ENCODE measurements around the gene MGAT4B. TPM values are rescaled to one million over a fixed set of nuclear protein-coding genes. Genes with fewer than 3 reads are reported as not detected.
A peak's percentile ranks its signal among the peaks of the same experiment; 100 is the strongest.

MGAT4B gene
- total RNA-seq, 4 donors from 2014 or later, result 42.5 to 58.5 (median 47.2) TPM

DNA sequence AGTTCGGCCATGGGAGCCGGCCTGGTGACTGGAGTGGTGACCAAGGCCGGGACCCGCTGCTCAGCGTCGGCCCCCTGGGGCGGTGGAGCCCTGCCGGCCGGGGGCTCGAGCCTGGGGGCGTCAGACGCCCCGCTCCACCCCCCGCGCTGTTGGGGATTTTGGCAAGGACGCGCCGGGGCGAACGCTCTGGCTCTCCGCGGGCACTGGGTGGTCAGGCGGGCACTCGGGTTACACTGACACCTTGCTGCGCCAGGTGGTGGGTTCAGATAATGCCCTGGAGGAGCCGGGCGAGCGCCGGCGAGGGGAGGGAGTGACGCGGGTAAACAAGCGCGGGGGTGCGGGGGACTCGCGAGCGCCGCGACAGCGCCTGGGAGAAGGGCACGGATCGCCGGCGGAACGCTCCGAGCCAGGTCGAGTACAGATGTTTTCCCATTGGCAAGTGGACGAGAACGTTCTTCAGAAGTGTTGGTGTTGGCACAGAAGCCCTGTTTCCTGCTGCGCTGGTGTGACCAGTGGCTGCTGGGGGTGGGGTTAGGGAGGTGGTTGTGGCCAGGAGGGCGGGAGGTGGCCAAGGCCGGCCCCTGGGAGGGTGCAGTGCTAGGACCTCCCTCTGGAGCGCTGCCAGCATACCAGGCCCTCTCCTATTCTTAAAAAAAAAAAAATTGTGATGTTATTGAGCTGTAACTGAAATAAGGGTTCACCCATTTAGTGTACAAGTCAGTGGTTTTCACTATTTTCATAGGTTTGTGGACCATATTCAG, 14.8 kb upstream of the MGAT4B start:
- Histone ChIP-seq H3K36me3 (peaks cover 0 to 42% of the 10 kb centered on the region in 2 donors), H3K27me3 (no peaks in the 10 kb centered on the region), H3K9me3 (no peaks in the 10 kb centered on the region), H3K27ac (peak overlapping the region; percentile 97 to 100 (median 99)), H3K4me1 (peaks cover 5 to 86% (median 54%) of the 10 kb centered on the region in 3 donors), H3K4me3 (peak overlapping the region; percentile 74 to 81)
- WGBS, 2 donors (ENCODE audit: low coverage in 1 of 2), result 0% methylated on average over 4 of the region's 54 CpGs; no CpG with 5 or more reads in 1 of the 2 donors
- ATAC-seq, result peak; percentile 85
- TF ChIP-seq POLR2A (IDR thresholded peaks at IDR 0.05), result peak; percentile 81 to 82
- TF ChIP-seq POLR2AphosphoS5 (IDR thresholded peaks at IDR 0.05), result peak; percentile 98
- TF ChIP-seq, protein P1, sequence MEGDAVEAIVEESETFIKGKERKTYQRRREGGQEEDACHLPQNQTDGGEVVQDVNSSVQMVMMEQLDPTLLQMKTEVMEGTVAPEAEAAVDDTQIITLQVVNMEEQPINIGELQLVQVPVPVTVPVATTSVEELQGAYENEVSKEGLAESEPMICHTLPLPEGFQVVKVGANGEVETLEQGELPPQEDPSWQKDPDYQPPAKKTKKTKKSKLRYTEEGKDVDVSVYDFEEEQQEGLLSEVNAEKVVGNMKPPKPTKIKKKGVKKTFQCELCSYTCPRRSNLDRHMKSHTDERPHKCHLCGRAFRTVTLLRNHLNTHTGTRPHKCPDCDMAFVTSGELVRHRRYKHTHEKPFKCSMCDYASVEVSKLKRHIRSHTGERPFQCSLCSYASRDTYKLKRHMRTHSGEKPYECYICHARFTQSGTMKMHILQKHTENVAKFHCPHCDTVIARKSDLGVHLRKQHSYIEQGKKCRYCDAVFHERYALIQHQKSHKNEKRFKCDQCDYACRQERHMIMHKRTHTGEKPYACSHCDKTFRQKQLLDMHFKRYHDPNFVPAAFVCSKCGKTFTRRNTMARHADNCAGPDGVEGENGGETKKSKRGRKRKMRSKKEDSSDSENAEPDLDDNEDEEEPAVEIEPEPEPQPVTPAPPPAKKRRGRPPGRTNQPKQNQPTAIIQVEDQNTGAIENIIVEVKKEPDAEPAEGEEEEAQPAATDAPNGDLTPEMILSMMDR (IDR thresholded peaks at IDR 0.05), result peak in 2 of 4 experiments; percentile 9 to 35
- no peak for TF ChIP-seq EP300 (IDR thresholded peaks at IDR 0.05)

DNA sequence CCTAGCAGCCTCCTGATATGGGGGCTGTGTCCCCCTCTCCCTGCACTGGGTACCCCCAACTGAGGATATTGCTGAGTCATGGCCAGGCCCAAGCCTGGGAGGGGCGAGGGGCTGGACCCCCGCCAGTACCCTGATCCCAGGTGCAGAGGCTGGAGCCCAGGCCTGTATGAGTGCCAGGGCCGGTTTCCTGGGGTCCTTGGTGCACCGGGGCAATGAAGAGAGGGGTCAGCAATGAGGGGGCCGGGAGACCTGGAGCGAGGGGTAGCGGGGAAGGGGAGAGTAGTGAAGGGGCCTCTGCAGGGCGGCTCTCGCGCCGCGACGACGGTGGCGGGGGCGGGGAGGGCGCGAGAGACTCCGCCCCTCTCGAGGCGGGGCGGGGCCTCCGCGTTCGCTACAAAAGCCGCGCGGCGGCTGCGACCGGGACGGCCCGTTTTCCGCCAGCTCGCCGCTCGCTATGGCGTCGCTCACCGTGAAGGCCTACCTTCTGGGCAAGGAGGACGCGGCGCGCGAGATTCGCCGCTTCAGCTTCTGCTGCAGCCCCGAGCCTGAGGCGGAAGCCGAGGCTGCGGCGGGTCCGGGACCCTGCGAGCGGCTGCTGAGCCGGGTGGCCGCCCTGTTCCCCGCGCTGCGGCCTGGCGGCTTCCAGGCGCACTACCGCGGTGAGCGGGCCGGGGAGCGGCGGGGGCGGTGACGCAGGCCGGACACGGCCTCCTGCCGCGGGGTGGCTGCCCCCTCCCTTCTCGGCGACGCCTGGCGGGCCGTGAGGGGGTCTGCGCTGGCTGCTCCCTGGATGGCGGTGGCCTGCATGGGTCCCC, 14.0 kb upstream of the MGAT4B start, which contains the start of gene SQSTM1:
Gene SQSTM1 (plus strand): TSS at position 423 of the 815 bp plus-strand sequence. CDS start 32 bp downstream, at position 455.
- no CpG with 5 or more reads among the region's 81 CpGs for WGBS, 2 donors (ENCODE audit: low coverage in 1 of 2)
- H3K9me3 ChIP-seq, result no peaks in the 10 kb centered on the region
- peaks cover 0 to 34% of the 10 kb centered on the region in 2 donors for H3K36me3 ChIP-seq
- peak within 1 kb of the TSS; percentile 74 to 81 for H3K4me3 ChIP-seq
- no peak for TF ChIP-seq EP300 (IDR thresholded peaks at IDR 0.05)
- TF ChIP-seq, protein P1 (IDR thresholded peaks at IDR 0.05), result peak in 2 of 4 experiments; percentile 22 to 43
- peak; percentile 99 for TF ChIP-seq POLR2AphosphoS5 (IDR thresholded peaks at IDR 0.05)
- TF ChIP-seq POLR2A (IDR thresholded peaks at IDR 0.05), result peak; percentile 99
- peak; percentile 70 for ATAC-seq
- H3K4me1 ChIP-seq, result peaks cover 5 to 84% (median 56%) of the 10 kb centered on the region in 3 donors
- peak within 1 kb of the TSS; percentile 97 to 100 (median 99) for H3K27ac ChIP-seq
- H3K27me3 ChIP-seq, result no peaks in the 10 kb centered on the region

DNA sequence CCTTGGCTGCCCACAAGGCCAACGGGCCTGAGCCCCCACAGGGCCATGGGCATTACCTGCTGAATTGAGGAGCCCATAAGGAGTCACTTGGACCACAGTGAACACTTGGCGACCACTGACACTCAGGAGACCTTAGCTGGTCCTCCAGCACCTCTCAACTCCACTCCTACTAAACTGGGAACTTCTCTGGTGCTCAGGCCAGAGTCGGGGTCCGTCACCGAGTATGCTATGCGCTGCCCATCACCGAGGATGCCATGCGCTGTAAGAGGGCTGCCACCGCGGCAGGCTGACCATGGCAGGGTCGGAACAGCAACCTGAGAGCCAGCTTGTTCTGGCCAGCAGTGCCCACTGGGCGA, 13.4 kb upstream of the MGAT4B start:
- ATAC-seq, result no peak
- no peaks in the 10 kb centered on the region for H3K27me3 ChIP-seq
- no CpG with 5 or more reads among the region's 12 CpGs for WGBS, 2 donors (ENCODE audit: low coverage in 1 of 2)

DNA sequence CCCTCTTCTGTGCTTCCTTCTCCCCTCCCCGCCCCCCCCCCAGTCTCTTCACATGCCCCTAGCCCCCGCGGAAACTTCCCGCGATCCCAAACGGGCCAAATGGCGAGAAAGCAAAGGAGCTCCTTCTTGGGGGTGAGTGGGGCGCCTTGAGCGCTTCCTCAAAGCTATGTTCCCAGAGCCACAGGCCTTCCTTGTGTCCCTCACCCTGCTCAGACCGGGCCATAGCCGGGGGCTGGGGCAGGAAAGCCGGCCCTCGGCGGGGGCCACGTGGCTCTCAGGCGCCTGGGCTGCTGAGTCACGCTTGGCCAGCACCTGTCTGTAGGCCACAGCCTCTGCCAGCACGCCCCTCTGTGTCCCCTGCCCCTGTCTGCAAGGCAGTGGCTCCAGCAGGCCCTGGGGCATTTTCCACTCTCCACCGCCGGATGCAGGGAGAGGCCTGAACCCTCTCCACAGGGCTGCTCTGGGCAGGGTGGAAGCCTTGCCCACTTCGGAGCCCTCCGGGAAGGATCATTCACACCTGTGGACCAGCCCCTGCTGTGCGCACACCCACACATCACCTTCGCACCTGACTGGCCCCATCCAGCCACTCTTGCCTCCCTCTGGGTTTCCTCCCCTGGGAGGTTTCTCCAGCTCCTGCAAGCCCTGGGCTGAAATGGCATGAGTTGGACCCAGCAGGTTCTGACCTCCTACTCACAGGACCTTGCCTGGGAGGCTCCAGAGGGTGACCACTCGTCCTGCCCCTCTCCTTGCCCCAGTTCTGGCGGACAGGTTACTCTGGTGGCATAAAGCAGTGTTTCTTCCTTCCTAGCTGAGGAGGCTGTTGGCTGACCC, 12.8 kb upstream of the MGAT4B start:
- 20 to 46% methylated on average over 1 to 6 of the region's 26 CpGs for WGBS, 2 donors (ENCODE audit: low coverage in 1 of 2)
- TF ChIP-seq, protein P1 (IDR thresholded peaks at IDR 0.05), result no peak
- TF ChIP-seq POLR2AphosphoS5 (IDR thresholded peaks at IDR 0.05) (no peak), POLR2A (IDR thresholded peaks at IDR 0.05) (no peak), EP300 (IDR thresholded peaks at IDR 0.05) (no peak)
- Histone ChIP-seq H3K36me3 (peaks cover 0 to 23% of the 10 kb centered on the region in 2 donors), H3K27me3 (no peaks in the 10 kb centered on the region), H3K4me1 (peaks cover 5 to 72% (median 50%) of the 10 kb centered on the region in 3 donors), H3K9me3 (no peaks in the 10 kb centered on the region), H3K4me3 (peak overlapping the region; percentile 74 to 81), H3K27ac (peak overlapping the region; percentile 97 to 100 (median 99))
- ATAC-seq, result peak; percentile 26

More for the DNA sequence above, 13.4 kb upstream of the MGAT4B start:
- H3K9me3 ChIP-seq, result no peaks in the 10 kb centered on the region
- H3K36me3 ChIP-seq, result peaks cover 0 to 29% of the 10 kb centered on the region in 2 donors
- H3K4me1 ChIP-seq, result peaks cover 5 to 78% (median 52%) of the 10 kb centered on the region in 3 donors
- TF ChIP-seq POLR2A (IDR thresholded peaks at IDR 0.05) (no peak), EP300 (IDR thresholded peaks at IDR 0.05) (no peak), POLR2AphosphoS5 (IDR thresholded peaks at IDR 0.05) (no peak)
- TF ChIP-seq, protein P1 (IDR thresholded peaks at IDR 0.05), result no peak
- H3K4me3 ChIP-seq, result peak overlapping the region; percentile 74 to 81
- peak overlapping the region; percentile 97 to 100 (median 99) for H3K27ac ChIP-seq
